HG03045 (cell line): ENCODE measurements around the gene BEX2.
"Not testable (repeated sequence)": the region's sequence is repeated elsewhere in the genome, so short reads cannot be mapped to it uniquely, and the experiment has no call there.

Experiments
- ATAC-seq: cut with Tn5 transposase; IDR thresholded peaks from one replicate; pipeline ENCODE4 v1.9.1; 2021; ENCODE audit warnings: mild to moderate bottlenecking, moderate library complexity; ENCODE audit not compliant: unreplicated experiment

Gene BEX2

GRCh38 chrX:103310555-103311398 lies at the start of gene BEX2:
TSS of gene BEX2 (minus strand) at chrX:103310990. CDS start at chrX:103309976, 1,014 bp downstream.
- peak; percentile 99 for ATAC-seq

GRCh38 chrX:103360092-103360491 lies 49.3 kb upstream of the BEX2 start:
- ATAC-seq = no peak

DNA sequence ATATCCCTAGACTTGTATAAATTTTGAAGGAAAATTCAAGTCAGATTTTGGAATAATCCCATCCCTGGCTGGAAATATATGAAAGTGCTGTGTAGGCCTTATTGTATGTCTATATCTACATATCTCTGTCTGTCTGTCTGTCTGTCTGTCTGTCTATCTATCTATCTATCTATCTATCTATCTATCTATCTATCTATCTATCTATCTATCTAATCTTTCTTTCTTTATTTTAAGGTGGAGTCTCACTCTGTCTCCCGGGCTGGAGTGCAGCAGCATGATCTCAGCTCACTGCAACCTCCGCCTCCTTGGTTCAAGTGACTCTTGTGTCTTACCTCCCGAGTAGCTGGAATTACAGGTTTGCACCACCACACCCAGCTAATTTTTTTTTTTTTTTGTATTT lies 48.8 kb upstream of the BEX2 start:
- ATAC-seq = not testable (repeated sequence)

DNA sequence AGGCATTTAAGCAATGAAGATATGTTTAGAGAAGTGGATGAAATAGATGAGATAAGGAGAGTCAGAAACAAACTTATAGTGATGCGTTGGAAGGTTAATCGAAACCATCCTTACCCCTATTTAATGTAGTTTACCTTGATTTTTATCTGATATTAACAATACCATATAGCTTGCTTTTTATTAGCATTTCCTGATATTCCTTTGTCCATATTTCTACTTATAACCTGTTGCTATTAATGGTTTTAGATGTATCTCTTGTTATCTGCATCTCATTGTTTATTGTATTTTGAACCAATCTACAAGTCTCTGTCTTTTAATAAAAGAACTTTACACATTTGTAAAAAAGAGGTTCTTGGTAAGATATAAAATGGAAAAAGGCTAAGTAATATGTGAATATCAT lies 47.1 kb upstream of the BEX2 start:
- no peak for ATAC-seq

DNA sequence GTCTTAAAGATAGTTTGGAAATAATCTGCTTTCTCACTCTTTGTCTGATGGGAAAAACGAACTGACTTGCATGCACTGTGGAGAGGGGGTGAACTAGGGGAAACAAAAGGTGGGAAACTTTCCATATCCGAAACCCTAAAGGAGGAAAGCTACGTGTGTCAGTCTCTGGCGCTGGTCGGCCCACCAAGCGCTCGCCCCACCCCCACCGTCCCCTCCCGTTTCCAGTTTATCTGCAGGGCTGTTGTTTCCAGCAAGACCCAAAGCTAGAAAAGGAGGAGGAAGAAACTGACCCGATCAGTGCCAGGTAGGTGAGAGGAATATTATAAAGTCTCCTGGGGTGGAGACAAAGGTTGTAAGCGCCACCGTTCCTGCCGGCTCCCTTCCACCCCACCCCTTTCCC lies 46.1 kb upstream of the BEX2 start:
- ATAC-seq = no peak

GRCh38 chrX:103356130-103356798 lies 45.5 kb upstream of the BEX2 start, which contains the start of gene TCEAL9:
TSS of gene TCEAL9 (plus strand) at chrX:103356506. CDS start at chrX:103357685, 1,179 bp downstream.
- no peak for ATAC-seq

DNA sequence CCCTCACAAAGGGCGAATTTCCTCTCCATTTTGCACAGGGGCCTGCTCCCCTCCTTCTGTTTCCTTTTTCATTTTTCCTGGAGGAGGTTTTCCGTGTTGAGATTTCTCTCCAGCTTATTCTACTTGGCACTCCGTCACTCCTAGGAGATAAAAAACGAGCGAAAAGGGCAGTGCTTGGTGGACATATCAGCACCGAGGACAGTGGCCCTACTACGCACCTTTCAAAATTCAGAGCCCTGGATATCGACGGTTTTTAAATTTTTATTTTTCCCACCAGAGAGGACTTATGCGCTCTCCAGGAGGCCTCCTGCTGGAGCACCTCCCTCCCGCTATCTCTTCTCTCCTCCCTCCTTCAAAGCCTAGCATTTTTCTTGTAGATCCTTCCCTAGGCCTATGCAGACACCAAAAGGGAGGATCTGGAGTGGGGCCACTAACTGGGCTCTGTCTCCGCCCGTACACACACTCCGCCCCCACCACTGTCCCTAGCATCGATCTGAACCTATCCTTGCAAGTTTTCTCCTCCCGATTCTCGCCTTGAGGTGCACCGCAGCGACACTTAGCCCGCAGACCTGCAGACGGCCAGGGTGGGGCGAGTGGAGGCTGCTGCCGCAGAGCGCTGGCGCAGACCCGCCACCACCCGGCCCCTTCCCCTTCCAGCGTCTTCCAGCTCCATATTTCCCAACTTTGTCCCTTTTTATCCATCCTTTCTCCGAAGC lies 37.0 kb upstream of the BEX2 start:
- no peak for ATAC-seq

GRCh38 chrX:103344606-103345005 lies 33.8 kb upstream of the BEX2 start:
- no peak for ATAC-seq

- ATAC-seq = no peak
These were observed 32.3 kb upstream of the BEX2 start for GRCh38 chrX:103343105-103343504.

GRCh38 chrX:103338663-103339062 lies 27.9 kb upstream of the BEX2 start:
- ATAC-seq = no peak

DNA sequence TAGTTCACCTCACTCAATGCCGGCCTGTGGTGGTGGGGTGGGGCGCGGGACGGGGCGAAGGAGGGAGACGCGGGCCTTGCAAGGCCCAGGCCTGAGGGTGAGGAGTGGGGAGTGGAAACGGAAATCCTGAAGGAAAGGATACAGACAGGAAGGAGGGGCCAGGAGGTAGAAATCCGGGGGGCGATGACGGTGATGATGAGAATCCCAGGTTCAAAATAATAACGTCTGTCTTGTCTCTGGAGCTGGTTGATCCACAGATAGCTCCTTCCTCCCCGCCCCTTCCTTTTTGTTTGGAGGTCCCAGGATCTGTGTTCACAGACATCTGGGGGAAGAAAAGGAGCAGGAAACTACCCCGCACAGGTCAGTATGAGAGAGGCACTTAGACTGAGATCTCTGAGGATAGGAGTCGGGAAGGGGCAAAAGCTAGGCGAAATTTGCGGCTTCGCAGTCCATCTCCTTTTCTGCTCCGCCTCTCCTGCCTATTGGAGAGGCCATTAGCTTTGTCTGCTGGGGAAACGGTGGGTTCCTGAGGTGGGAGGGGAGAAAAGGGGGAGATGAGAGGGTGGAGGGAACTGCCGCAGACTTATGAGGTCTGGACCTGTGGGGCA lies 20.0 kb upstream of the BEX2 start:
- no peak for ATAC-seq

DNA sequence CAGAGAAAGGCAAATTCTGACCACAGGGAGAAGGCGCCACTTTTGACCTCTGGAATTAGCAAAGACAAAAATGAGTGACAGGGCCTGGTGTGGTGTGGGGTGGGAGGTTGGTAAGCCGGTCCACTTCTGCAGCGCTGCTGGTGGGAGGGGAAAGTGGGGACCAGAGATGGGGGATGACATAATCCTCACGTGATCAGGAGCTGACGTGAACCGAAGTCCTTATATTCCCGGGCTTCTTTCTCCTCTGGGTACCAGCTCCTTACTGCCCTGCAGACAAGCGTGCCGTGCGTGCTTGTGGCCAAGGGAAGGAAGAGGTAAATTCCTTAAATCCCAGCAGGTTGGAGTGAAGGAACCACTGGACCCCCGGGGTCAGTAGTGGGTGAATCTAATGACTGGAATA lies 19.2 kb upstream of the BEX2 start, which contains the start of gene TCEAL7:
Gene TCEAL7, plus strand, starts transcription at position 249 of the 400 bp plus-strand sequence. CDS start 1,165 bp downstream, outside the sequence.
- ATAC-seq = no peak

- no peak for ATAC-seq
These were observed 600 bp upstream of the BEX2 start for GRCh38 chrX:103311399-103311780.

- ATAC-seq = no peak
These were observed 783 bp downstream of the BEX2 start for GRCh38 chrX:103309860-103310554.

DNA sequence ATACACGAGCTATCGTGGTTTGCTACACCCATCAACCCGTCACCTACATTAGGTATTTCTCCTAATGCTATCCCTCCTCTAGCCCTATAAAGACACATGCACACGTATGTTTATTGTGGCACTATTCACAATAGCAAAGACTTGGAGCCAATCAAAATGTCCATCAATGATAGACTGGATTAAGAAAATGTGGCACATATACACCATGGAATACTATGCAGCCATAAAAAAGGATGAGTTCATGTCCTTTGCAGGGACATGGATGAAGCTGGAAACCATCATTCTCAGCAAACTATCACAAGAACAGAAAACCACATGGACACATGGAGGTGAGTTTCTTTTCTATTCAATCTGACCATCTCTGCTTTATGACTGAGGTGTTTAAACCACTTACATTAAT lies 5.1 kb downstream of the BEX2 start:
- ATAC-seq = not testable (repeated sequence)

- ATAC-seq = no peak
These were observed 6.1 kb downstream of the BEX2 start for GRCh38 chrX:103304705-103305104.

- ATAC-seq = no peak
These were observed 17.7 kb downstream of the BEX2 start for GRCh38 chrX:103293118-103293517.

DNA sequence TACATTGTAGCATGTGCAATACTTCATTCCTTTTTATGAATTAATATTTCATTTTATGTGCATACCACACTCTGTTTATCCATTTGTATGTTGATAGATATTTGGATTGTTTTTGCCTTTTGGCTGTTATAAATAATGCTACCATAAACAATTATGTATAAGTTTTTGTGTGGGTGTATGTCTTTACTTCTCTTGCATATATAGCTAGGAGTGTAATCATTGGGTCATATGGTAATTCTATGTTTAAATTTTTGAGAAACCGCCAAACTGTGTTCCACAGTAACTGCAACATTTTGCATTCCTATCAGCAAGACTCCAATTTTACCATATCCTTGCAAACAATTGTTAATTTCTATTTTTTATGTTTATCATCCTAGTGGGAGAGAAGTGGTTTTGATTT lies 31.2 kb downstream of the BEX2 start:
- ATAC-seq = no peak

DNA sequence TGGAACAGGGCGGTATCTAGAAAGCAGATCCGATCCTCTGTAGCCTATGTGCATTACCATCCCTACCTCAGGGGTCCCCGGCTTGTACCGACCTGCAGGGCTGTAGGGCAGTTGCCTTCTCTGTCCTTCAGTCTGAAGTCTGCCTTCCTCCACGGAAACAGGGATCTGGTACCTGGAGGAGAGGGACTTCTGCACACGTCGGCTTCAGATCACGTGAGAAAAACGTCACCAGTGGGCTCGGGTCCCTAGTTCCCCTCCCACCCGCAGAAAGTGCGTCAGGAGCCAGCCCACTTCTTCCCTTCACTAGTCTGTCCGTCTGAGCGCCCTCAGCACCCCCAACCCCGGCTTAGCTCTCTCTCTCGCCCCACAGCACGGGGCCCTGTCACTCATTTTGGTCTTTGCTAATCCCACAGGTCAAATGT lies 34.2 kb downstream of the BEX2 start, which contains the start of gene TCEAL5:
Gene TCEAL5, minus strand, starts transcription at position 170 of the 422 bp plus-strand sequence. CDS start 2,187 bp downstream, outside the sequence.
- ATAC-seq = no peak

DNA sequence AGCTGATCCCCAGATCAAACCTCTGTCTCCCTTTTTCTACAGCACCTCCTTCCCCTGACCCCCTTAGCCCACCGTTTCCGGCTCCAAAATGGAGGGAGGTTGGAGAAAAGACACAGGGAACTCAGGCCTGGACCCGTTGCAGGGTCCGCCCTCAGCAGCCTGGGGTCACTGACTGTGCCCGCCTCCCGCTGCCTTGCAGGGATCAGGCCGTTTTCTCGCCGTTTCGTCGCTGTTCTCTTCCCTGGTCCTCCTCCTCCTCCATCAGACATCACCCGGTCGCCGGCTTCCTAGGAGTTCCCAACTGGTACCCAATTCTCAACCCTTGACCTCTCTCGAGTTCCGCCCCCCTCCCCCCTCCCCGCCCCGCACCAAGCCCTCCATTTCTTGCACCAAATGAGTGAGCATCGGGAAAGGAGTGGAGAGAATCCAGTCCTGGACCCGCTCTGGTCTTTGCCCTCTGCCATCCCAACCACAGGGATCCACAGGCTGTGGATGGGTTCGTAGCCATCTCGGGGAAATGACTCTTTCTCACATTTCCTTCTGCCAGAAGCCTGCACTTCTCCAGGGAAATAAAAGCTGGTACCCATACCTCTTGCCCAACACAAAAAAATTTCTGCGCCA lies 34.7 kb downstream of the BEX2 start:
- ATAC-seq = no peak
